D341Med (cell line): ENCODE measurements around the gene CDH3.
A peak's percentile ranks its signal among the peaks of the same experiment; 100 is the strongest.
"Not testable (repeated sequence)": the region's sequence is repeated elsewhere in the genome, so short reads cannot be mapped to it uniquely, and the experiment has no call there.

ENCODE experiments used
- DNase-seq: peaks from one replicate; pipeline ENCODE4 v3.0.0; 2012; ENCODE audit warnings: low spot score

Gene CDH3

DNA sequence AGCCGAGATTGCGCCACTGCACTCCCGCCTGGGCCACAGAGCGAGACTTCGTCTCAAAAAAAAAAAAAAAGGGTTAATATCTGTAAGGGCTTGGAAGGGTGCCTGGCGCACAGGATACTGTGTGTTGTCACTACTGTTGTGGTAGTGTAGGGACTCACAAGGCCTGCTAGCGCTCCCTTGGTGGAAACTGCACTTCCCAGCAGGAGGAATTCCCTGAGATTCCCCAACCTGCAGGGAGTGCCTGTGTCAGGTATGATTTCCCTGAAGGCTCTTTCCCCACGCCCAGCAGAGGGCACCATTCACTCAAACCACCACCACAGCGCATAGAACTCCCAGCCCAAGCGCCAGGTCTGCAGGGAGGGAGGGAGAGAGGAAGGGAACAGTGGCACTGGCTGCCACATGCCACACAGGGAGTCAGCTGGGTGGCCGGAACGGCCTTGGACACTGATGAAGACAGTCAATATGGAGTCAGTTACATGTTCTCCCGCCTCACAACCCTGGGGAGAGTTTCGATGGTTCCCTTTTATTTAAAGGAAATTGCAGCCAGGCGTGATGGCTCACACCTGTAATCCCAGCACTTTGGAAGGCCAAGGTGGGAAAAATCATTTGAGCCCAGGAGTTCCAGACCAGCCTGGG, 59.2 kb downstream of the CDH3 start:
- peak; percentile 86 for DNase-seq

DNA sequence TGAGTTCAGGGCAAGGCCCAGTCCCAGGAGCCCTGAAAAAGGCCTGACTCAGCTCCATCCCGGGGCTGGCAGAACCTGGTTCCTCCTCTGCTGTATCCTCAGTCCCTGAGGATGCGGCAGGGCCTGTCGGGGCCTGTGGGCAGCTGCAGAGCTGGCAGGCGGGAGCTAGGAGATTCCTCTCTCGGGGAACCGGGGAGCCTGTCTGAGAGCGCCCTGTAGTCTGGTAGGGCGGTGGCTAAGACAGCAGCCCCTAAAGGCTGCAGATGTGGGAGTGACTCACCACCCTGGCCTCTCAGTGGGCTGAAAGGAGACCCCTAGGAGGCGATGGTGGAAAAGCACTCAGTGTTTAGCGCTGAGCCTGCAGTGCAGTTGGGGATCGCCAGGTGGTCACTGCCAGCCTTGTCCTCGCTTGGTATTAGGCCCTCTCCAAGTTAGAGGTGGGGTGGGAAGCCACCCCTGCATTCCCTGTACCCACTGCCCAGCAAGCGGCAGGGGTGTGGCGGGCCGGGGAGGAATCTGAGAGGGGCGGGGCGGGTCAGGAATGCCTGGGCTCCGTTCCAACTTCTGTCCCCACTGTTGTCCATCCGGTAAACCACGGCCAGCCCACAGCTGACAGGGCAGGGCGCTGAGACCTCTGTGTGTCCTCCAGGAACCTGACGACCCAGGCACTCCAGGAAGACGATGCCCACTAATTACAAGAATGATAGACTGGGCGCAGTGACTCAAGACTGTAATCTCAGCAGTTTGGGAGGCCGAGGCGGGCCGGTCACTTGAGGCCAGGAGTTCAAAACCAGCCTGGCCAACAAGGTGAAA, 62.4 kb downstream of the CDH3 start:
- no peak for DNase-seq

DNA sequence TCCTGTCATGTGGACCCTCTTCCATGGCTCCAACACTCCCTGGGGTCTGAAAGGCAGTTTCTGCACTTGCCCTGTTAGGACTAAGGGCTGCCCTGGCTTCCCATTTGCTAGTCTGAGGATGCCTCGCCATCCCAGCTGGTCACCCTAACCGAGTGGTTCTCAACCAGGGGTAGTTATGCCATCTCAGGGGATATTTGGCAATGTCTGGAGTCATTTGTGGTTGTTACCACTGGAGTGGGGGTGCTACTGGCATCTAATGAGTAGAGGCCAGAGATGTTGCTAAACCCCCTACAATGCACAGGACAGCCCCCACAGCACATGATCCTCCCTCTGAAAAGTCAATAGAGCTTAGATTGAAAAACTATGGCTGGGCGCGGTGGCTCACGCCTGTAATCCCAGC, 65.1 kb downstream of the CDH3 start:
- DNase-seq, result no peak

DNA sequence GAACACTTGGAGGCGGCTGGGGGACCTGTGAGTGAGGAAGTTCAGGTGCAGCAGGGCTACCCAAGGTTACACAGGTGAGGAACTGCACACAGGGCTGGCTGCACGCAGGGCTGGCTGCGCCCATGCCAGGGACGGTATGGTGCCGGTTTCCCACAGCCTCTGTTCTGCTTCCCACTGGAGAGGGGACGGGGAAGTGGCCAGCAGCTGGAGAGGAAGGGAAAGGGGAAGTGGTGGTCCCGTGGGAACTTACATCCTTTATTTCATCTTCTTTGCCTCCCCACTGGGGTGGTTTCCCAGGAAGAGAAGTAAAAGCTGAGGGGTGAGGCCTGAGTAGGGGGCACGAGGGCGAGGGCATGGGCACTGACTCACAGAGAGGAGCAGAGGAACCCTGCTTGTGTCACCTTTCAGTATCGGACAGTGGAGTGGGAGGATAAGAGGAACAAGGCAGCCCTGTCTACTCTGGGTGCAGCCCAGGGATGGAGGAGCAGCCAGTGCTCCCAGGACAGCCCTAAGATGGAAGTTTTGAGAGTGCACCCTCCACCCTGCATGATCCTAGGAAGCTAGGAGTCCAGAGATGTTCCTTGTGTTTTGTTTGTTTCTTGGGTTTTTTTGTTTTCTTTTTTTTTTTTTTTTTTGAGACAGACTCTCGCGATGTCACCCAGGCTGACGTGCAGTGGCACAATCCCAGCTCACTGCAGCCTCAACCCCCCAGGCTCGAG, 66.5 kb downstream of the CDH3 start:
- DNase-seq, result no peak

DNA sequence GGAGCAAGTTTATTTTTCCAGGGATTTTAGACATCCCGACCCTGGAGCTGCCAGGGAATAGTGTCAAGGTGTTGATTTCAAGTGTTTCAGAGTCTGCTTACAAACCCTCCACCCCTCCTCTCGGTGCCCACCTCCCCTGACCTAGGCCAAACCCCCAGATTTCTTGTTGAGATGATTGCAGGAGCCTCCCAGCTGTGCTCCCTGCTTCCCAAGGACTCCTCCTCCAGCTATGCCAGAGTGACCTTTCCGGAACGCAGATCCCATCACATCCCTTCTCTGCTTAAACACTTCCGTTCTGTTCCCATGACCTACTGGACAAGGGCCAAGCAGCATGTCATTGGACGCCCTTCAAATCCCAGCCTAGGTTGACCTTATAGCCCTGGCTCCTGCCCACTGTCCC, 68.3 kb downstream of the CDH3 start:
- DNase-seq, result no peak

DNA sequence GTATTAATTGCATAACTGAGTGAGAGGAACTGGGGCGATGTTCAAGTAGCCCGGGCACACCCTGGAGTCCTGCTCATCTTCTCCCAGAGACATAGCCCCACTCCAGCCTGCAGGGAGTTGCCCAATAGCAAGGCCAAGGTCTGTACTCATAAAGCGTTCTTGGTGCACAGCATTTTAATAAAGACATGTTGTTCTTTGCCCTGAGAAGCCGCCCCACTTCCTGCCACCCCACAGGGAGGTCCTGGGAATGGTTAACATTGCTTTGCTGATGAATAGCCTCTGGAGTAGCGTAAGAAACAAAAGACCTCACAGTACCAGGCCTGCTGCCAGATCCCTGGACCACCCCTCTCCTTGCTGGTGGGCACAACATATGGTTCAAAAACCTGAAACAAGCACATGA, 70.4 kb downstream of the CDH3 start:
- DNase-seq, result no peak

DNA sequence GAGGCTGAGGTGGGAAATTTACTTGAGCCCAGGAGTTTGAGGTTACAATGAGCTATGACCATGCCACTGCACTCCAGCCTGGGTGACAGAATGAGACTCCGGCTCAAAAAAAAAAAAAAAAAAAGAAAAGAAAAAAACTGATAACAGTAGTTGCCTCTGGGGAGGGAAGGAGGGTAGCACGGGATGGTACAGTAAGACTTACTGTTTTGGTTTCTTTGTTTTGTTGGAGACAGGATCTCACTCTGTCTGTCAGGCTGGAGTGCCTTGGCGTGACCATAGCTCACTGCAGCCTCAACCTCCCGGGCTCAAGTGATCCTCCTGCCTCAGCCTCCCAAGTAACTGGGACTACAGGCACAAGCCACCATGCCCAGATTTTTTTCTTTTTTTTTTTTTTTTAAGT, 71.4 kb downstream of the CDH3 start:
- DNase-seq, result not testable (repeated sequence)

DNA sequence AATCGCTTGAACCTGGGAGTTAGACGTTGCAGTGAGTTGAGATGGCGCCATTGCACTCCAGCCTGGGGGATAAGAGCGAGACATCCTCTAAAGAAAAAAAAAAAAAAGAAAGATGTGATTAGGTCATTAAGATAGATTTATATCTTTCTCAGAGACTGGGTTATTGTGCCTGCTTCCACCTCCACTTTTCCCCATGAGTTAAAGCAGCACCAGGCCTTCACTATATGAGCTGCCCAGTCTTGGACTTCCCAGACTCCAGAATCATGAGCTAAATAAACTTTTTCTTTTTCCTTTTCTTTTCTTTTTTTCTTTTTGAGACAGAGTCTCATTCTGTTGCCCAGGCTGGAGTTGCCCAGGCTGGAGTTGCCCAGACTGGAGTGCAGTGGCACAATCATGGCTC, 72.6 kb downstream of the CDH3 start:
- DNase-seq, result no peak

DNA sequence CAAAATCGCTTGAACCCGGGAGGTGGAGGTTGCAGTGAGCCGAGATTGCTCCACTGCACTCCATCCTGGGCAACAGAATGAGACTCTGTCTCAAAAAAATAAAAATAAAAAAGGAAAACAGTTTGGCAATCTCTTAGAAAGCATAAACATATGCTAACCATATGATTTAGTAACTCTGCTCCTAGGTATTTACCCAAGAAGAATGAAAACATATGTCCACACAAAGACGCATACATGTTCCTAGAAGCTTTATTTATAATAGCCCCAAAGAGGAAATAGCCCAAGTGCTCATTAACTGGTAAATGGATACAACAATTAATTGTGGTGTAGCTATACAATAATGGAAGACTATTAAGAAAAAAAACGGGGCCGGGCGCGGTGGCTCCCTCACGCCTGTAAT, 73.5 kb downstream of the CDH3 start:
- DNase-seq, result no peak

DNA sequence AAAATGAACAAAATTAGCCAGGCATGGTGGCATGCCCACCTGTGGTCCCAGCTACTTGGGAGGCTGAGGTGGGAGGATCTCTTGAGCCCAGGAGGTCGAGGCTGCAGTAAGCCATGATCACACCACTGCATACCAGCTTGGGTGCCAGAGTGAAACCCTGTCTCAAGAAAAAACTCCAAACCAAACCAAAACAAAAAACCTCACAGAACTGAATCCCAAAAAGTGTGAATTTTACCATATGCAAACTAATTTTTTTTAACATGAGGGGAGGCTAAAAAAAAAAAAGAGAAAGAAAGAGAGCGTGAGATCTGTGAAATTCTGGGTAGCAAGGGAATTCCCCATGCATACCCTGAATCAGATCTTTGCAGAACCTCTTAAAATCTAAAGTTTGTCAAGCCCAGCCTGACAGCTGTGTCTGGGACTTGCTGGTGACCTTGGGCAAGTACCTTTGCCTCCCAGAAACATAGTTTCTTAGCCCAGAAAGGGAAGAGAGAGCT, 74.9 kb downstream of the CDH3 start:
- no peak for DNase-seq

DNA sequence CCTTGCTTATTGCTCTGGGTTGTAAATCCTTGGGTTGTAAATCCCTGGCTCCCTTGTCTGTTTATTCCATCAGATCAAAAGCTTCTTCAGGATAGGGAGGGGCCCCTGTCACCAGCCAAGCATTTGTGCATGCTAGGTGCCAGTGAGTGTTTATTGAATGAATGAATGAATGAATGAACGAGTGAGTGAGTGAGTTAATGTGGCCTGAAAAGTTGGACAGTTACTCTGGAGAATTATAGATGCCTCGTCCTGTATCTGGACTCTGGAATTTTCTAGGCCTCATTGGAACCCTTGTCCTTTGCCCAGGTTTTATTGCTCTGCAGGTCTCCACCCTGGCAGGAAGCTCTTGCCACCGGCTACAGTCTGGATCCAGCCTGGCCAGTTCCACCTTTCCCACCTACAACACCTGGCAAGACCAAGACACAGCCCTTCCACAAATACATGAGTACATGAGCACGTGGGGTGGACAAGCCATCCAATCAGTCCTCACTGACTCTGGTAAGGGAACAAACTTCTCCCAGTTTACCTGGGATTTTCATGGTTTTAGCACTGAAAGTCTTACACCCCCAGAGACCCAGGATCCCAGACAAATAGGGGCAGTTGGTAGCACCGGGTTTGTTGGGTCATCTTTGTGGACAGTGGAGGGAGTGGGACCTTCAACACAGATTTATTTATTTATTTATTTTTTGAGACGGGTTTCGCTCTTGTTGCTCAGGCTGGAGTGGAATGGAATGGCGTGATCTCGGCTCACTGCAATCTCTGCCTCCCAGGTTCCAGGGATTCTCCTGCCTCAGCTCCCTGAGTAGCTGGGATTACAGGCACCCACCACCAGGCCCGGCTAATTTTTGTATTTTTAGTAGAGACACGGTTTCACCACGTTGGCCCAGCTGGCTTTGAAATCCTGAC, 77.3 kb downstream of the CDH3 start:
- DNase-seq, result no peak

DNA sequence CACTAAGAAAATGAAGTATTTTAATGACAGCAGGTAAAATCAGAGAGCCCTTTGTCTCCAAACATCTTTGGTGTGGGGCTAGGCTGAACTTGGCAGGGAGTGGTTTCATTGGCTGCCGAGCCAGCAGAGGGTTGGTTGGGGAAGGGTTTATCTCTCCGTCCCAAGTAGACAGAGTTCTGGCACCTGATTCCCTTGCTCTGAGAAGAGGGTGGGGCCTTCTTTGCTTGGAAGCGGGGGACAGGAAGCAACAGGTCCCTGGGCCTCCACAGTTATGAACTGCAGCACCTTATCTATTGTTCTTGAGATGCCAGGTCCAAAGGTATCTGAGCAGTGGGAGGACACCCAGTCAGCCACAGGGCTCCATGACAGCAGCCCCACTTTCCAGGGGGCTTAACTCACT, 79.7 kb downstream of the CDH3 start:
- DNase-seq, result no peak

DNA sequence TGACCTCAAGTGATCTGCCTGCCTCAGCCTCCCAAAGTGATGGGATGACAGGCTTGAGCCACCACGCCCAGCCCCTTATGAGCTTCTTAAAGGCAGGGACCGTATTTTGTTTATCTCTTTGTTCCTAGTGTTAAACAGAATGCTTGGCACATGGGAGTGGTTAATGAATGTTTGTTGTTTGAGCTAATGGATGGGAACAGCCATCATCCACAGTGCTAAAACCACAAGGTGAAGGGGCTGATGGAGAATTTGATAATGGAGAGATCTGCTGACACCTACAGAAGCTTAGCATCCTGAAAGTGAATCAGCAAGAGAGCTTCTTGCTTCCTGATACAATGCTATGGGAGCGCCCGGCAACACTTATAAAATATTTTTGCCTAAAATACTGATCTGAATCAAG, 83.4 kb downstream of the CDH3 start:
- DNase-seq, result no peak

DNA sequence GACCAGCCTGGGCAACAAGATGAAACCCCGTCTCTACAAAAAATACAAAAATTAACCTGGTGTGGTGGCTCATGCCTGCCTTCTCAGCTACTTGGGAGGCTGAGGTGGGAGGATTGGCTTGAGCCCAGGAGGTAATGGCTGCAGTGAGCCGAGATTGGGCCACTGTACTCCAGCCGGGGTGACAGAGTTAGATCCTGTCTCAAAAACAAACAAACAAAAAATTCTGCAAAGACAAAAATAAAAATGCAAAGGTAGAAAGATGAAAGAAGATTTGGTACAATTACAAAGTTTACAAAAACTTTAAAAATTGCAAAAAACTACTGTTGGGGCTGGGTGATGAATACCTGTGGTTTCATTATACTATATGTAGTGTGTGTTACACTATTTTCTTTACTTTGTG, 86.5 kb downstream of the CDH3 start:
- no peak for DNase-seq

DNA sequence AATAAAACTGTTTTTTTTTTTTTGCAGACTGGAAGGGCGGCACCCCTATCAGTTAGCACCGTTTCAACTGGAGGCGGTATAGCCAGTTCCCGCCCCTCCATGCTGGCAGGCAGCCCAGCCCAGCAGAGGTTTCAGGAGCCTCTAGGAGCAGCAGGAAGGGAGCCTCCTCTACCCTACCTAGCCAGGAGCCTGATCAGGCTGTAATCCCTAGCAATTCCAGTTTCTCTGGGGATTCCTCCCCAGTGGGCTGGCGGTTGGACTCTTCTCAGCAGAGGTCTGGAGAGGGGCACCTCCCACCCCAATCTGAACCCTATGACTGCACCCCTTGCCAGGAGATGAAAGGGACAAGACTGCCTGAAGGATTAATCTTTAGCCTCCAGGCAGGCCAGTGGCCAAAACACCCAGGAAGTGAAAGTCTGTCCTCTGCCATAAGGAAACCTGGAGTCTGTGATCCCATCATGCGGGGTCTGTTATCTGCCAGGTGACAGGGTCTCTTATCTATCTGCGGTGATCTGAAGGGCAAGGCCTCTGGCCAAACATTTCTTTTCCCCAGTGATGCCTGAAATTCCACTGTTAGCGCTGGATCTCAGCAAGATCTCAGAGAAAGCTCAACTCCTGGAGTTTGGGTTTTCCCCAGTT, 87.1 kb downstream of the CDH3 start:
- peak; percentile 58 for DNase-seq

DNA sequence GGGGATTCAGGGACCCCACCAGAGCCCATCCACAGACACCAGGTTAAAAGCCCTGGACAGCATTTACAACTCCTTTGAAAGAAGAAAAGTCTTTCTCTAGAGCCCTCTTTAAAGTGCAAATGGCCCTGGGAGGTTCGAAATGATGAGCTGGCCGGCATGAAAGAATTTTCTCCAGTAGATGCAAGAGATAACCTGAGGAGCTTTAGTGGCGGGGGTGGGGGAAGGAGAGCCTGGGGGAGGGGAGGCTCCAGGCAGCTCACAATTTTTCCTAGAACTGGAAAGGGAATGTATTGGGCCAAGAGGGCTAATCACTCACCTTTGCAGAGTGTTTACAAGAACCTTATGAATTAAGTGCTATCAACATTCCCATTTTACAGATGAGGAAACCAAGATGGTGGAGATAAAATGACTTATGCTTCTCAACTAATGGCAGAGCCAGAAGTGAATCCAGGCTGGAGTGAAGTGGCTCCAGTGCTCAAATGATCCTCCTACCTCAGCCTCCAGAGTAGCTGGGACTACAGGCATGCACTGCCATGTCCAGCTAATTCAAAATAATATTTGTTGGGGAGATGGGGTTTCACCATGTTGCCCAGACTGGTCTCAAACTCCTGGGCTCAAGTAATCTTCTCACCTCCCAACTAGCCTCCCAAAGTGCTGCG, 87.8 kb downstream of the CDH3 start:
- no peak for DNase-seq

DNA sequence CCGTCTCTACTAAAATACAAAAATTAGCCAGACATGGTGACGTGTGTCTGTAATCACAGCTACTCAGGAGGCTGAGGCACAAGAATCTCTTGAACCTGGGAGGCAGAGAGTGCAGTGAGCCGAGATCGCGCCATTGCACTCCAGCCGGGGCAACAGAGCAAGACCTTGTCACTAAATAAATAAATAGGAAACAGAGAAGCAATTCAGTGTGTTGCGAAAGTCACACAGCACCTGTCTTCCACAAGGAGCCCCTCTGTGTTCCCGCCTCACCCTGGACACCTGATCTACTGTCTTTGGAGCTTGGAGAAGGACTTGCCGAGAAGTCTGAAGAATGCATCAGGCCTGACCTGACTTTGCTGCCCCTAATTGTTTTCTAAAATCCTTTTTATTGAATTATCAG, 88.5 kb downstream of the CDH3 start:
- DNase-seq, result no peak

DNA sequence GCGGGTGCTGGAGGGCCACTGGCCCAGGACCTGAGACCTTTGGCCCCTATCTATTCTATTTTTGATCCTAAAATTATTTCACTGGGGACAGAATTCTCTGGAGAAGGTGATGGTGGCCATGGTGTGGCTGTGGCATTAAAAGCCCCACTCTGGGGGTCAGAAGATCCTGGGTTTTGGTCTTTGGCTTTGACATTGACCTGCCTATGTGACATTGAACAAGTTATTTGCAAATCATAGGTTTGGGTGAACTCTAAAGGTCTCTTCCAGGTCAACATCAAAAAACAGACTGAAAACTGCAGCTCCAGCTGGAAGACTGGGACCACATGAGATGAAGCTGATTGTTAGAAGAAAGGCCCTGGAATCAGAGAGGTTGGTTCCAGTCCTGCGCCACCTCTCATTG, 89.7 kb downstream of the CDH3 start:
- DNase-seq, result no peak

DNA sequence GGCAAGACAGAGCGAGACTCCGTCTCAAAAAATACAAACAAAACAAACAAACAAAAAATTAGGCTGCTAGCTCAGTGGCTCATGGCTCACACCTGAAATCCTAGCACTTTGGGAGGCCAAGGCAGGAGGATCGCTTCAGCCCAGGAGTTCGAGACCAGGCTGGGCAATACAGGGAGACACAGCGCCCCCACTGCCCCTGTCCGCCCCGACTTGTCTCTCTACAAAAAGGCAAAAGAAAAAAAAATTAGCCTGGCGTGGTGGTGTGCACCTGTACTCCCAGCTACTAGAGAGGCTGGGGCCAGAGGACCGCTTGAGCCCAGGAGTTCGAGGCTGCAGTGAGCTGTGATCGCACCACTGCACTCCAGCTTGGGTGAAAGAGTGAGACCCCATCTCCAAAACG, 91.5 kb downstream of the CDH3 start:
- no peak for DNase-seq

DNA sequence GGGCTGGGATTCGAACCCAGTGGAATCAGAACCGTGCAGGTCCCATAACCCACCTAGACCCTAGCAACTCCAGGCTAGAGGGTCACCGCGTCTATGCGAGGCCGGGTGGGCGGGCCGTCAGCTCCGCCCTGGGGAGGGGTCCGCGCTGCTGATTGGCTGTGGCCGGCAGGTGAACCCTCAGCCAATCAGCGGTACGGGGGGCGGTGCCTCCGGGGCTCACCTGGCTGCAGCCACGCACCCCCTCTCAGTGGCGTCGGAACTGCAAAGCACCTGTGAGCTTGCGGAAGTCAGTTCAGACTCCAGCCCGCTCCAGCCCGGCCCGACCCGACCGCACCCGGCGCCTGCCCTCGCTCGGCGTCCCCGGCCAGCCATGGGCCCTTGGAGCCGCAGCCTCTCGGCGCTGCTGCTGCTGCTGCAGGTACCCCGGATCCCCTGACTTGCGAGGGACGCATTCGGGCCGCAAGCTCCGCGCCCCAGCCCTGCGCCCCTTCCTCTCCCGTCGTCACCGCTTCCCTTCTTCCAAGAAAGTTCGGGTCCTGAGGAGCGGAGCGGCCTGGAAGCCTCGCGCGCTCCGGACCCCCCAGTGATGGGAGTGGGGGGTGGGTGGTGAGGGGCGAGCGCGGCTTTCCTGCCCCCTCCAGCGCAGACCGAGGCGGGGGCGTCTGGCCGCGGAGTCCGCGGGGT, 92.1 kb downstream of the CDH3 start, which contains the start of gene CDH1:
TSS of gene CDH1 (plus strand) at position 247 of the 684 bp plus-strand sequence. CDS start at position 371, 124 bp downstream.
- DNase-seq, result peak; percentile 65
